Stimulated activated CD4-positive, alpha-beta T cell treated with anti-CD3 and anti-CD28 coated beads, Interleukin-1b, Interleukin-23, amount 100 ng/mL, for 4 hours (primary cell): Measurements from ENCODE around the gene MRNIP.
"Not testable (repeated sequence)": the region's sequence is repeated elsewhere in the genome, so short reads cannot be mapped to it uniquely, and the experiment has no call there.

Source experiments
- DNase-seq, 2 donors: peaks; one replicate each; pipeline ENCODE4 v3.0.0-alpha.2; 2020; ENCODE audit warnings: low read depth in 2 of 2

Gene MRNIP

GRCh38 chr5:179792612-179793467, 65.8 kb downstream of the MRNIP start:
- DNase-seq = no peak

DNA sequence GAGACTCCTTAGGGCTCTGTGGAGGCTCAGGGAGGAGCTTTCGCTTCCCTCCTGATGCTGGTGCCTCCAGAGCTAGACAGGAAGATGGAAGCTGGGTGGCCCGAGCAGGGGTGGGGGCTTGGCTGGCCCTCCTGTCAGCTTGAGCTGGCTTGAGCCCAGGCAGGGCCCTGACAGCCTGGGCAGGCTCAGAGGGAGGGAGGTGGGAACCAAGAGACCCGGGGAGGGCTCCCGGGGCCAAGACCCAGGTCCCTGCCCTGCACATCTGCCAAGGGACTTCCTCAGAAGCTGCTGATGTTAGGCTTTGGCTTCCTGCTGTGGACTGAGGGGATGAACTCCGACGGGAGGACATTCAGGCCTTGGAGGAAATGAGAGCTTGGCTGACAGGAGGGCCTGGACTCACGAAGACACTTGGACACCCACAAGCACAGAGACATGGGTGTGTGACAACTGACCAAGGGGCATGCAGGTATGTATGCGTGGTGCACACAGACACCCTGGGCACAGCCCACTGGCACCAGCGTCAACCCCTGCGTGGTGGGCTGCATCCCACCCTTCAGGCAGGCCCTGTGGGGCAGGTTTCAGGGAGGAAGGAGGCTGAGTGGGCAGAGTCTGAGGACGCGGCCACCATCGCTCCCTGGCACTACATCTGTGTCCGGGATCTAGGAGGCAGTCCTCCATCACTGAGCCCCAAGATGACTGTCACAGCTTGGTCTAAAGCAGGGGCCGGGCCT, 66.6 kb downstream of the MRNIP start:
- DNase-seq = no peak

GRCh38 chr5:179789278-179789677, 69.3 kb downstream of the MRNIP start:
- DNase-seq = not testable (repeated sequence)

- DNase-seq = no peak
Measured at GRCh38 chr5:179788193-179788854, 70.3 kb downstream of the MRNIP start.
